Fibroblast of mammary gland (primary cell): ENCODE results near the gene CIDEA.

ENCODE experiments used
- DNase-seq: peaks from one replicate; pipeline ENCODE4 v3.0.0-alpha.2; 2010; ENCODE audit warnings: low read depth
- H3K4me3 ChIP-seq: 2 replicates; pipeline ENCODE4 v1.5.1; 2011; ENCODE audit warnings: low read depth, mild to moderate bottlenecking, low read length, moderate library complexity; ENCODE audit not compliant: control insufficient read depth
- CTCF ChIP-seq: conservative IDR thresholded peaks from 2 replicates; pipeline ENCODE4 v1.5.1; 2011; ENCODE audit warnings: low read depth, low read length, inconsistent platforms; ENCODE audit not compliant: control insufficient read depth, insufficient read depth

CIDEA gene

GRCh38 chr18:12309683-12310198 lies 55.6 kb downstream of the CIDEA start:
- peak overlapping the region; percentile 88 for H3K4me3 ChIP-seq
- no peak for TF ChIP-seq CTCF
- peak; percentile 42 for DNase-seq

GRCh38 chr18:12310762-12311161 lies 56.6 kb downstream of the CIDEA start:
- peak overlapping the region; percentile 33 for H3K4me3 ChIP-seq
- no peak for TF ChIP-seq CTCF
- DNase-seq: no peak

GRCh38 chr18:12312976-12313375 lies 58.8 kb downstream of the CIDEA start:
- H3K4me3 ChIP-seq: no peak overlapping the region
- no peak for TF ChIP-seq CTCF
- no peak for DNase-seq

- TF ChIP-seq CTCF: no peak
- H3K4me3 ChIP-seq: no peak overlapping the region
- DNase-seq: no peak
Observed at GRCh38 chr18:12313530-12314245, 59.5 kb downstream of the CIDEA start.

- no peak for DNase-seq
- no peak for TF ChIP-seq CTCF
- no peak overlapping the region for H3K4me3 ChIP-seq
Observed at GRCh38 chr18:12314591-12315305, 60.6 kb downstream of the CIDEA start.

- peak; percentile 60 for DNase-seq
- TF ChIP-seq CTCF: no peak
- no peak overlapping the region for H3K4me3 ChIP-seq
Observed at GRCh38 chr18:12315490-12315889, 61.3 kb downstream of the CIDEA start.
